MM.1S (cell line): ENCODE results near the gene WDR81.

Source experiments
- CTCF ChIP-seq: fragments of 300-600 bp; sonication (generic); IDR thresholded peaks from 2 replicates; pipeline ENCODE4 v1.5.1; 2016; ENCODE audit warnings: antibody characterized with exemption, low read length, mixed read lengths
- EZH2 ChIP-seq: fragments of 300-600 bp; sonication (generic); optimal IDR thresholded peaks from 2 replicates; pipeline ENCODE3; 2017; ENCODE audit warnings: low read depth, mild to moderate bottlenecking, antibody characterized with exemption, low read length, mixed read lengths

- TF ChIP-seq CTCF (no peak), EZH2 (no peak)
These were observed 30.8 kb downstream of the WDR81 start for GRCh38 chr17:1755252-1755826.
